ENCODE data around the gene ZC3H6.
A peak's percentile ranks its signal among the peaks of the same experiment; 100 is the strongest.

ZC3H6 gene

DNA sequence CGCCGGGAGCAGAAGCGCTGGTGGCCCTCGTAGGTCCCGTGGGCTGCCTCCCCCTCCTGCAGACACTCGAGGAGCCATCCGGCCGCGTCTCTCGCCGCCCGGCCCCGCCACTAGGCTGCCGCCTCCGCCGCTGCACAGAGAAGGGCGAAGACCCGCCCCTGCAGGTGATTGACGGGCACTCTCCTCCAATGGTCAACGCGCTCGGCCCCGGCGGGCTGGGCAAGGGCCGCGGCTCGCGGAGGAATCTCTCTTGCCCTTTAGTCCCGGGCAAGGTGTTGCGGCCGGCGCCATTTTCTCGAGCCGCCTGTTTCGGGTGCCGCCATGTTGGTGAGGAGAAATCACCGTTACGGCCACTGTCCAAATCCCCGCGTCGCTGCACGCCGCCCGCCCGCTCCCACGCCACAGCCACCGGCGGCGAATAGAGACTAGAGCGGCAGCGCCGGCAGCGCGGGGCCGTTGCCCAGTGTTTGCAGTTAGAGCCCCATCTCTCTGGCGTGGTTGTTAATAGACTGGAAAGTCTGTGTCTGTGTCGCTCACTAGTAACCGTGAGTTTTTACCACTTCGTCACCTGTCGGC is at the start of gene ZC3H6:
TSS of gene ZC3H6 (plus strand) at position 287 of the 576 bp plus-strand sequence. CDS start 398 bp downstream, outside the sequence.
- peak; percentile 96 to 100 for DNase-seq

- DNase-seq: no peak
Observed at GRCh38 chr2:112229348-112229747, 46.0 kb upstream of the ZC3H6 start.

GRCh38 chr2:112230371-112230770 is 45.0 kb upstream of the ZC3H6 start:
- no peak for DNase-seq

DNA sequence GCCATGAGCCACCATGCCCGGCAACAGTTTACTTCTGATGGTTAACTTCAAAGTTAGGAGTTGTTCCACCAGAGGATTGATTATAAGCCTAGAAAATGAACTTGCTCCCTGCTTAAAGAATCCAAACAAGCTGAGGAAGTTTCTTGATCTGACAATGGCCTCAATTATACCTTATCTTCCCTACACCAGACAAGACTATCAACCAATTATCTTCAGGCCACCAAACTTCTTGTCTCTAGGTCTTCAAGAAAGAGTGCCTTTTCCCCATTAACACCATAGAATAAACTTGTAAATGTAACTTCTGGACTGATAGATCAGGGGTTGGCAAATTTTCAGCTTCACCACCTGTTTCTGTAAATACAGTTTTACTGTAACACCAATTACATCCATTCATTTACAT is 35.5 kb upstream of the ZC3H6 start:
- DNase-seq: no peak

GRCh38 chr2:112242384-112242783 is 33.0 kb upstream of the ZC3H6 start:
- no peak for DNase-seq

DNA sequence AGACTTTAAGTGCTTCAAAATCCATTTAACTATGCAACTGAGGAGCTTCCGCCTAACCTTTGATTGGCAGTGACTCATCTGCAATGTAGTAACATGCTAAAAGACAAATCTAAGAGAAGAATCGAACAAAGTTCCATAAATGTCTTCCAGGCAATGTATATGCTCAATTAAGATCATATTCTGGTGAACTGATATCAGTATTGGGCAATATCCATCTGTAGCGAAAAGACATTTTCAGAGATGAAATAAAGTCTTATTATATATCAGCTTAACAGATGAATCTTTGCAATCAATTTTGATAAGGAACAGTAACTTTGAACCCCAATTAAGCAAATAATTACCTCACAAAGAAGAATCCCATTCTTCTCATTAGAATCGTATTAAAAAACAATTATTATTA is 32.2 kb upstream of the ZC3H6 start:
- DNase-seq: no peak

DNA sequence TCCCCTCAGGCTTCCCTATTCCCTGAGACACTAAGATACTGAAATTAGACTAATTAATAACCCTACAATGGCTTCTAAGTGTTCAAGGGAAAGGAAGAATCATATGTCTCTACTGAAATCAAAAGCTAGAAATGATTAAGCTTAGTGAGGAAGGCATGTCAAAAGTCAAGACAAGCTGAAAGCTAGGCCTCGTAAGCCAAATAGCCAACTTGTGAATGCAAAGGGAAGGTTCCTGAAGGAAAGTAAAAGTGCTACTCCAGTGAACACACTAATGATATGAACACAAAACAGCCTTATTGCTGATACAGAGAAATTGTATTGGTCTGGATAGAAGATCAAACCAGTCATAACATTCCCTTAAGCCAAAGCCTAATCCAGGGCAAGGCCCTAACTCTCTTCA is 30.5 kb upstream of the ZC3H6 start:
- no peak for DNase-seq

GRCh38 chr2:112251271-112251670 is 24.1 kb upstream of the ZC3H6 start:
- no peak for DNase-seq

DNA sequence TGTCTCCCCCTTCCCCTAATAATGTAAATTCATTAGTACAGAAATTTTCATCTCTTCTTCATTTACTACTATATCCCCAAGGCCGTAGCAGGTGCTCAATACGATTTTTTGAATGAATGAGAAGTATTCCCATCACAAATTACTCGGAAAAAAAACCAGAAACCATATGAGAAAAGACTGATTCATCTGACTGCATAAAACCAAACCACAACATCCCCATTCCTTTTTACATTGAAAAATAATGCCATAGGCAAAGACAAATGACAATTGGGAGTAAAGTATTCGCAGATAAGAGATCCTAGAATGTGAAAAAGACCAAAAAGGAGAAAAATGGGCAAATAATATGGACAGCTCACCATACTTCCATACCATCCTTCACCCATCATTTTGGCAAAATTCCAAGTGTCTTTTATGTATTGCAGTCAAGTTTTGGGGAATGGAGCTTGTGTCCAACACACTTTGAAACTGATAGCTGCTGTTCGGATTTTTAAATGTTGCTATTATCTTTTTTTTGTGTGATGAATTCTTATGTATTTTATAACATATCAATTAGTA is 22.1 kb upstream of the ZC3H6 start:
- DNase-seq: peak in 1 of 2 donors; percentile 32

GRCh38 chr2:112254466-112255240 is 20.7 kb upstream of the ZC3H6 start, which contains the start of gene ZC3H8:
ZC3H8 (minus strand) TSS chr2:112255042; CDS start chr2:112254981, 61 bp downstream.
- peak; percentile 89 to 92 for DNase-seq

GRCh38 chr2:112255875-112256274 is 19.5 kb upstream of the ZC3H6 start:
- peak; percentile 59 to 69 for DNase-seq

DNA sequence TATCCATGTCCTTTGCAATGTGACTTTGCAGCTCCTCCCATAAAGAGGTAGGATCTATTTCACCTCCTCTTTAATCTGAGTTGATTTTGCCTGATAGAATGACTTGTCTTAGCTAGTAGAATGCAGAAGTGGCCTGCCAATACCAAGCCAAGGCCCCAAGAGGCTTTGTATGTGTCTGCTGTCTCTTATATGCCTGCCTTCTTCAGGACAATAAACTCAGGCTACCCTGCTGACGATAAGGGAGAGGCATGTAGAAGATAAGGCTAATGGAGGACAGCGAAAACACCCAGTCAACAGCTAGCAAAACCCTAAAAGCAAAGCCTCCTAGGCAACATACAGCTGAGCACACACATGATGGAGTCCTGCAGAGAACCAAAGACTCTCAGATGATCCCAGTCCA is 18.7 kb upstream of the ZC3H6 start:
- no peak for DNase-seq

DNA sequence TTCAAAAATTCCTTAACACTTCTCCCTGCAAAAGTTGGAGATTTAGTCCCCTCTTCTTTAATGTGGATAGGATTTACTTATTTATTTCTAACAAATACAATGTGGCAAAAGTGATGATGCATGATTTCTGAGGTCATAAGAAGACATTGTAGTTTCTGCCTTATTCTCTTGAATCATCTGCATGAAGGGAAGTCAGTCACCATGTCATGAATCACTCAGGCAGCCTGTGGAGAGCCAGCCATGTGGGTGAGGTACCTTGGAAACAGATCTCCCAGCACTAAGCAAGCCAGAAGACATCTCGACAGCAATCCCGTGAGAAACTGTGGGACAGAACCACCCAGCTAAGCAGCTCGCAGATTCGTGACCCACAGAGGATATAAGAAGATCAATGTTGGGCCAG is 17.8 kb upstream of the ZC3H6 start:
- peak; percentile 77 to 95 for DNase-seq

DNA sequence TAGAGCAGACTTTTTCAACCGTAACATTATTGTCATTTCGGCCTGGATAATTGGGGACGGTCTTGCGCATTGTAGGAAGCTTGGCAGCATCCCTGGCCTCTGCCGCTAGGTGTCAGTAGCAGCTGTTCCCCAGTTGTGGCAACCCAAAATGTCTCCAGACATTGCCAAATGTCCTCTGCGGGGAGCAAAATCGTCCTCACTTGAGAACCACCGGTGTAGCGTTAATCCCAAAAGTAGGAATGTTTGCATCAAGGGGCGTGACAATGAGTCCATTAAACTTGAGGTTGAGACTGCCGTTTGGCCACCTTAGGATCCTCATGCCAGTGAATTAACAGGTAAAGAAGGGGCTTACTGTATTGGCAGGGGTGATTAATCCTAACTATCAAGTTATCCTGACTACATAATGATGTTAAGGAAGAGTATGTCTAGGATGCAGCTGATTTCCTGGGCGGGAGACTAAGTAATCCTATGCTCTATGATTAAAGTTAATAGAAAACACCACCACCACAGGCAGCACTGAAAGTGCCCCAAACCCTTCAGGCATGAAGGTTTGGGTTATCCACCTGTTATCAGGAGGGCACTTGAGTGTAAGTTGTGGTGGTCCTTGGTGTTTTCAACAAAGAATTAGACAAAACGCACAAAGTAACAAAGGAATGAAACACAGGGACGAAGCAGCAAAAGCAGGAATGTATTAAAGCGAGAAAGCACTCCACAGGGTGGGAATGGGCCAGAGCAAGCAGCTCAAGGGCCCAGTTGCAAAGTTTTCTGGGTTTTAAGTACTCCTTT is 15.7 kb upstream of the ZC3H6 start:
- DNase-seq: peak; percentile 70 to 96

- DNase-seq: no peak
Observed at GRCh38 chr2:112260295-112260625, 15.1 kb upstream of the ZC3H6 start.

DNA sequence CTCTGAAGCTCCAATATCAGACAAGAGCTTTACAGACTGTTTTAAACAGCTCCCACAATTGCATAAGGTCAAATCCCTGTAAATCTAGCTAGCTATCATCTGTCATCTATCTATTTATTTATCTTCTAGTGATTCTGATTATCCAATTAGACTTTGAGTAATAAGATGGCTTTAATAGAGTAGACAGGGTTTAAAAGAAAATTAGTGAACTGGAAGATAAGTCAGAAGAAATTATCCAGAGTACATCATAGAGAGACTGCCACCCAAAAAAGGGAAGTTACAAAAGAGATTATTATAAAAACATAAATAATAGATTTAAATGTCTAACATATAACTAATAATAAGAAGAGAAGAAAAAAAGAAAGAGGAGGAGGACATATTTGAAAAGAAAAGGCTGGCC is 12.5 kb upstream of the ZC3H6 start:
- no peak for DNase-seq

GRCh38 chr2:112268547-112268946 is 6.8 kb upstream of the ZC3H6 start:
- no peak for DNase-seq

DNA sequence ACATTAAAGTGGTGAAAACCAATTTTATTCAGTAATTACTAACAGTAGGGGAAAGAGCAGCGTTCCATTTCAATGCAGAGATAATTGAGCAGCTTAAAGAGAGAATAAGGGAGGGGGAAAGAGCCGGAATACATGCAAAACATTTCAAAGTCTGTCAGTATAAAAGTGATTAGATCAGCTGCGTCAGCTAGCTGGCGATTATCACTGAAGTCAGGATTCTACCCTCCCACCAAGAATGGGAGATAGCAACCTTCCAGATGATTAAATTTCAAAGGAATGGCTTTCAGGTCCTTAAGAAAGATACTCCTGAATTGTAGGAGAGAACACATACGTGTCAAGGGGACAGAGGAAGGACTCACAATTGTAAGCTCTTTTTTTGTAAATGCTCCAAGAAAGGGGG is 2.7 kb upstream of the ZC3H6 start:
- DNase-seq: no peak

- no peak for DNase-seq
Observed at GRCh38 chr2:112273349-112273748, 2.0 kb upstream of the ZC3H6 start.

DNA sequence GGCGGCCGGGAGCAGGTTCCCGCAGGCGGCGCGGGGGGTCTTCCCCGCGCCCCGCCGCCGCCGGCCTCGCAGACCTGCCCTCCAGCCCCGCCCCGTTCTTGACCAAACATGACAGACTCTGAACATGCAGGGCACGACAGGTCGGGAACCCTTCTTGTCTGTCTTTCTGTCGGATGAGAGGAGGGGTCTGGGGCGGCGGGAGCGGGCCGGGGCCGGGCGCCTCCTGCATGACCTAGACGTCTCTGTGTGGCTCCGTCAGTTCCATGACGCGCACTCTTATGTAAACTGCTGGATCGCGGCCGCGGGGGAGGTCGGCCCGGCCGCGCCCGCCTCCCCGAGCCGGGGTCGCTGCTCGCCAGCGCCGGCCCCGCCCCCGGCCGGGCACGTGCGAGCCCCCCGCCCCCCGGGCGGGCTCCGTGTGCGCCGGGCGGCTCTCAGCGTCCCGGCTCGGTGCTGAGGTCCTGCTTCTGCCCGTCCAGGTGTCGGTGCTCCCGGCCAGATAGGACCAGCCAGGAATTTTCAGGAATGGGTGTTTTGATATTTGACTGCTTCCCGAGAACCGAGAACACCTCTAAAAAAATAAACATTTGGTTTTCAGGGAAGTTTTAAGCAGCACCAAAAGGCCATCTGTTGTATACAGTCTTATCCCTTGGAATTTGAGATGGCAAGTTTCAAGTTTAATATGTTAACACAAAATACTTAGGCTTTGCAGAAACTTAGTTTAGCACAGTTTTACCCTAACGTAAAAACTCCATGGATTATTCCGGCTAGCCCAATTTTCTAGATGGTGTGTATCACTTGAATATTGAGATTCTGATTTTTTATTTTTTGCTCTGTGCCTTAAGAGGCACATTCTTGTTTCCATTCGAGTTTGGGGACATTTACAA is 733 bp downstream of the ZC3H6 start:
- peak; percentile 69 to 73 for DNase-seq

GRCh38 chr2:112276954-112277353 is 1.6 kb downstream of the ZC3H6 start:
- no peak for DNase-seq

DNA sequence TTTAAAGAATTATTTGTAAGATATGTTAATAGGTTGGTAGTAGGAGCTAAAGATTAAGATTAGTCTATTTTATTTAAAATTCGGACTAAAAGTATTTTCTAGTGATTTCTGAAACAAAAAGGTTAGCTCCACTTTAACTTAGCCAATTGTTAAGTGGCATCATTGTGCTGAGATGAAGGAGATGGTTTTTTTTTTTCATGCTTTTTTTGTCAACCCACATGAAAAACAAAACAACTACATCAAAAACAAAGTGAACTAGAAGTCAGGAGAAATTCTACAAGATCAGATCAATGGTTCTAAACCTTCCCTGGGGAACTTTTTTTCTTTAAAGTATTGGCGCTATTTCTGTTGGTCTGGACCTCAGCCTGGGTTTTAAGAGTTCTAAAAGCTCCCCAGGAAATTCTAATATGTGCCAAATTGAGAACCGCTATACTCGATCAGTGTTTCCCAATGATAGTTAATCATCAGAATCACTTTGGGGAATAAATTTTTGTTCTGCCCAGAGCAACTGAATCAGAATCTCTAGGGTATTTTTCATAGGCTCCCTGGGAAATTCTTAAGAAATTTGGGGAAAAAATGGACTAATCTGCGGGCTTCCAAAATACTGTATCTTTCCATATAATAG is 2.3 kb downstream of the ZC3H6 start:
- DNase-seq: no peak
